ENCODE results near the gene VSIR.

- TF ChIP-seq EZH2 (IDR thresholded peaks at IDR 0.05; ENCODE audit: insufficient read depth, poor library complexity, severe bottlenecking): no peak
- no peak for TF ChIP-seq EZH2phosphoT487 (IDR thresholded peaks at IDR 0.05; ENCODE audit: insufficient read depth, low read depth)
Observed at GRCh38 chr10:71724539-71724938, 48.8 kb downstream of the VSIR start.

All from GM23248 (cell line).